Activated CD4-positive, alpha-beta T cell treated with anti-CD3 and anti-CD28 coated beads, Interleukin-2, amount 10 ng/mL, durations not matched to agents 24 days and 14 days (primary cell): ENCODE data around the gene LDLRAD3. TPM values are rescaled to one million over a fixed set of nuclear protein-coding genes. Genes with fewer than 3 reads are reported as not detected.
A peak's percentile ranks its signal among the peaks of the same experiment; 100 is the strongest.

Source experiments
- DNase-seq: peaks from one replicate; pipeline ENCODE4 v3.0.0; 2022
- H3K27ac Mint-ChIP-seq: one replicate; pipeline ENCODE4 v1.8.0; 2022; ENCODE audit warnings: mild to moderate bottlenecking, mixed read lengths
- H3K27me3 Mint-ChIP-seq: one replicate; pipeline ENCODE4 v1.8.0; 2022; ENCODE audit warnings: mixed read lengths
- H3K36me3 Mint-ChIP-seq: one replicate; pipeline ENCODE4 v1.8.0; 2022; ENCODE audit warnings: low read depth, mild to moderate bottlenecking, mixed read lengths
- H3K4me1 Mint-ChIP-seq: one replicate; pipeline ENCODE4 v1.8.0; 2021; ENCODE audit warnings: mixed read lengths
- H3K4me3 Mint-ChIP-seq: one replicate; pipeline ENCODE4 v1.8.0; 2022; ENCODE audit warnings: mild to moderate bottlenecking, moderate library complexity, mixed read lengths
- H3K9me3 Mint-ChIP-seq: one replicate; pipeline ENCODE4 v1.8.0; 2021; ENCODE audit warnings: mixed read lengths
- intact Hi-C: fragments of 100-400 bp; cut with micrococcal nuclease; formaldehyde crosslinking; loops from one replicate; pipeline ENCODE4 v1.15.1; 2023
- total RNA-seq: library from RNA; stranded (reverse); gene quantifications from 2 replicates; pipeline ENCODE4 v1.2.3, GENCODE V29; 2022

Gene LDLRAD3
- total RNA-seq, 1 donor from 2014 or later = 0.54 TPM

DNA sequence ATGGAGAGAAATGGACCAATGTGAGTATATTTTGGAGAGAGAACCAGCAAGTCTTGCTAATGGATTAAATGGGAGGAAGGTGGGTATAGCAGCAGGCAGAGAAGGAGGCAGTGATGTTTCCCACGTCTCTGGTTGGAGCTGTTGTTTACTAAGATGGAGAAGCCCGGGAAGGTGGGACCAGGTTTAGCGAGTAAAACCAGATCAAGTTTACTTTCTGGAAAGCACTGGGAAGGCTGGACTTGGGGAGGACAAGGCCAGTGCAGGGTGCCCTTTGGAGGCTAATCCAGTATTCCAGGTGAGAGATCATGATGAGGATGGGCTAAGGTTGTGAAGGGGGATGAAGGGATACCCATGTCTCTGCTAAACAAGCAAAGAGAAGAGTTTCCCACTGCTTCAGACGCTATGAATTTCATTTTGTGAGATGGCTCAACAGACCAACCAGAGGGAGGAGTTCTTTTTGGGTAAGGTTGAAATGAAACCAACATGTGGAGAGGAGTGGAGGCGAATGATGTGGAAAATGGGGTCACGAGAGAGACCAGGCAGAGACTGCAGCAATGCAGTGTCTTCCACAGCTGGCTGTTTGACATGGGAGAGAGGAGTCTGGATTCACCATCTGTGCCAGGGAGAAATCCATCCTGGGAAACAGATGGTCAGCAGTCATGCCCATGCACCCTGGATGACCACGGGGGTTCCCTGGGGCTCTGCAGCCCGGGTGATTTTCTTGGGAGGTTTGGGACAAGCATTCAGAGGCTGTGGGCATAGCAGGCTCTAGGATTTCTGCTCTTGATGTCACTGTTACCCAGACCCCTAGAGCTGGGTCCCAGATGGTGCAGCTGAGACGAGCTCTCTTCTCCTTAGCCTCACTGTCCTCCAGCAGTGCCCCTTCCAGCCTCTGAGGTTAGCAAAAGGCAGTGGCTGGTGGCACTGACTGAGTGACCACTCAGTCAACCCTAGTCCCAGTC lies 320.4 kb downstream of the LDLRAD3 start:
- no peaks in the 10 kb centered on the region for H3K36me3 Mint-ChIP-seq
- no peaks in the 10 kb centered on the region for H3K9me3 Mint-ChIP-seq
- intact Hi-C loops = no loop called here
- H3K27me3 Mint-ChIP-seq = peaks cover 4% of the 10 kb centered on the region
- no peak for DNase-seq
- H3K27ac Mint-ChIP-seq = no peak overlapping the region
- H3K4me3 Mint-ChIP-seq = no peak overlapping the region
- peaks cover 3% of the 10 kb centered on the region for H3K4me1 Mint-ChIP-seq

- Mint-ChIP-seq H3K4me1 (peaks cover 3% of the 10 kb centered on the region), H3K4me3 (no peak overlapping the region), H3K9me3 (no peaks in the 10 kb centered on the region), H3K27me3 (peaks cover 4% of the 10 kb centered on the region), H3K27ac (no peak overlapping the region), H3K36me3 (no peaks in the 10 kb centered on the region)
- DNase-seq = no peak
- intact Hi-C loops = loop anchor here (5.0 kb wide), 1 partner anchor 223 kb away; no protein-coding TSS in a partner anchor
These were observed 321.1 kb downstream of the LDLRAD3 start for GRCh38 chr11:36264973-36265344.

DNA sequence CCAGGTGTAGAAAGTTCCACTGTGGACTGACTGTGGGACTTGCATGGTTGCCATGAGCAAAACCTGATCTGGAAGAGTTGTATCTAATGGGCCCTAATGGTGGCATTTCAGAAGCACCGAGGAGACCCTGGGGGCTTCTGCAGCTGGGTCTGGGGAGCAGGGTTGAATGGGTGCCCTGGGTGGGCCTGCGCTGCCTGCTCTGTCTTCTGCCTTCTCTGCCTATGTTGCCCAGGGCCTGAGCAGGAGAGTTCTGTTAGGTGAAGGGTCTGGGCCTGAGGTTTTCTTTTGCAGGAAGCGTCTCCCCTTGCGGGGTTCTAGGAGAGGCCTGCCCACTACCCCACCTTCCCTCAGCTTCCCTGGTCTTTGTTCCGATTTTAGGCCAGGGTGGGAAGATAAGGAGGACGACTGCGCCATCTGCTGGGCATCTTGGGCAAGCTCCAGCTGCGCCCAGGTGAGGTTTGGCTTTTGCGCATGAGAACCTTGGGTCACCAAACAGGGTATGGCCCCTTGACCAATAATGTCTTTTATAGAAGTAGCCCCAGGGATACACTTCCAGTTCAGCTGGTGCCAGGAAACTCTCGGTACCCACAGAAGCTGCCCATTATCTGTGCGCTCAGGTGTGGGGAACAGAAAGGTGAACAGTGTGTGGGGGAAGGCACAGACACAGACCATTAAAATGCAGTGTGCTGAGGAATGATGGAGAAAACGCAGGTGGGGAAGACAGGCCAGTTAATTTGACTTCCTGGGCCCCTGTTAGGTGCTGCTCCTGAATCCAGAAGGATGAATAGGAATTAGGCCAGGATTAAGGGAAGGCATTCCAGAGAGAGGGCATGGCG lies 322.1 kb downstream of the LDLRAD3 start:
- H3K9me3 Mint-ChIP-seq = no peaks in the 10 kb centered on the region
- no peaks in the 10 kb centered on the region for H3K36me3 Mint-ChIP-seq
- H3K27me3 Mint-ChIP-seq = peaks cover 4% of the 10 kb centered on the region
- peaks cover 3% of the 10 kb centered on the region for H3K4me1 Mint-ChIP-seq
- H3K4me3 Mint-ChIP-seq = no peak overlapping the region
- peak; percentile 84 for DNase-seq
- intact Hi-C loops = loop anchor here (1.0 to 5.0 kb wide), 3 partner anchors 224 to 650 kb away; no protein-coding TSS in a partner anchor
- H3K27ac Mint-ChIP-seq = no peak overlapping the region

- no peak for DNase-seq
- no peaks in the 10 kb centered on the region for H3K27me3 Mint-ChIP-seq
- intact Hi-C loops = loop anchor here (1.0 to 5.0 kb wide), 3 partner anchors 224 to 650 kb away; no protein-coding TSS in a partner anchor
- no peak overlapping the region for H3K4me3 Mint-ChIP-seq
- H3K9me3 Mint-ChIP-seq = no peaks in the 10 kb centered on the region
- H3K36me3 Mint-ChIP-seq = no peaks in the 10 kb centered on the region
- peaks cover 3% of the 10 kb centered on the region for H3K4me1 Mint-ChIP-seq
- H3K27ac Mint-ChIP-seq = no peak overlapping the region
These were observed 322.9 kb downstream of the LDLRAD3 start for GRCh38 chr11:36266767-36267166.

DNA sequence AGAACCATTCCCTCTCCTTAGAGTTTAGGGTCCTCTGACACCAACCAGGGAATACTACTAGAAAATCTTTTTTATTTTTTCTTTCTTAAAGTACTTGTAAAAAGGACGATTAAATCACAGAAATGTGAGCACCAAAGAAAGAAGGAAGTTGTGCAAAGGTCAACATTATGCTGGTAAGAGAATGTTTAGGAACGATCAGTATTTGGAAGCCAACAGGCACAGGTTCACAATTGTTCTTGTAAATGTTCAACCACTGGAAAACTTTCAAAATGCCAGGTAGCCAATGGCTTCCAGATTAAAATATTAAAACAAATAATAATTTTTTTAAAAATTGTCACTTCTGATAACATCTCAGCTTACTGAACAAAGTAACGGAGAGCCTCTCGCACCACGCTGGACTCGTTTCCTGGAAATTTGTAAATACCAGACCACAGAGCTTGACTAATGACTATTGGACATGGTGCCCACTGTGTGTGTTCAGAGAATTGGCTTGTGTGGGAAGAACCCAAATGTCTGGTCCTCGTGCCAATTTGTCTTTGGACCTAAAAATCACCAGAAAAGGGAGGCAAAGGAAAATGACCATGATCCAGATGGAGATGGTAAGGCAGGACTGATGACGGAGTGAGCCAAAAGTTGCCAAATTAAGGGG lies 324.6 kb downstream of the LDLRAD3 start:
- intact Hi-C loops = loop anchor here (5.0 kb wide), 1 partner anchor 226 kb away; no protein-coding TSS in a partner anchor
- DNase-seq = no peak
- Mint-ChIP-seq H3K4me1 (peaks cover 3% of the 10 kb centered on the region), H3K9me3 (no peaks in the 10 kb centered on the region), H3K27me3 (no peaks in the 10 kb centered on the region), H3K36me3 (peaks cover 6% of the 10 kb centered on the region), H3K27ac (no peak overlapping the region), H3K4me3 (no peak overlapping the region)

DNA sequence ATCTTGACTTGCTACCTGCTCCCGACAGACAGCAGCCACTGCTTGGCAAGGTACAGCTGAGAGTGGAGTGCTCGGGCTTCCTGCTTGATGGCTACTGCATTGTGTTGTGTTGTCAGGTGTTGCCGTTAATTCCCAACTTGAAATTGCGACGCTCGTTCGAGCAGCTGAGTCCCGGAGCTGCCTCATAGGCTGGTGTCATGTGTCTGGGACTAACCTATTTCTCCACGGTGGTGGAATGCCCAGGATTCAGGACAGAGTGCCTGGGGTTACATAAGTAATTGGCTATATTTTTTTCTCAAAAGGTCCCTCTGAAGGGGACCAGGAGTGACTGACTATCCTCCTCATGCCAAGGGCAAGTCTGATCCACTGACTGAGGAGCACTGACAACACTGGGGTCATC lies 326.8 kb downstream of the LDLRAD3 start:
- peaks cover 9% of the 10 kb centered on the region for H3K36me3 Mint-ChIP-seq
- intact Hi-C loops = no loop called here
- peaks cover 3% of the 10 kb centered on the region for H3K4me1 Mint-ChIP-seq

GRCh38 chr11:36271794-36272407 lies 328.0 kb downstream of the LDLRAD3 start:
- no peak overlapping the region for H3K27ac Mint-ChIP-seq
- peaks cover 9% of the 10 kb centered on the region for H3K36me3 Mint-ChIP-seq
- H3K4me1 Mint-ChIP-seq = peaks cover 3% of the 10 kb centered on the region
- H3K27me3 Mint-ChIP-seq = no peaks in the 10 kb centered on the region
- no peaks in the 10 kb centered on the region for H3K9me3 Mint-ChIP-seq
- DNase-seq = no peak
- intact Hi-C loops = no loop called here
- no peak overlapping the region for H3K4me3 Mint-ChIP-seq

More for the DNA sequence above, 326.8 kb downstream of the LDLRAD3 start:
- Mint-ChIP-seq H3K27ac (no peak overlapping the region), H3K9me3 (no peaks in the 10 kb centered on the region), H3K27me3 (no peaks in the 10 kb centered on the region), H3K4me3 (no peak overlapping the region)
- no peak for DNase-seq

GRCh38 chr11:36273110-36273509 lies 329.2 kb downstream of the LDLRAD3 start:
- intact Hi-C loops = no loop called here
- Mint-ChIP-seq H3K4me3 (no peak overlapping the region), H3K36me3 (peaks cover 9% of the 10 kb centered on the region), H3K4me1 (no peaks in the 10 kb centered on the region), H3K27ac (no peak overlapping the region), H3K9me3 (no peaks in the 10 kb centered on the region), H3K27me3 (no peaks in the 10 kb centered on the region)
- no peak for DNase-seq

DNA sequence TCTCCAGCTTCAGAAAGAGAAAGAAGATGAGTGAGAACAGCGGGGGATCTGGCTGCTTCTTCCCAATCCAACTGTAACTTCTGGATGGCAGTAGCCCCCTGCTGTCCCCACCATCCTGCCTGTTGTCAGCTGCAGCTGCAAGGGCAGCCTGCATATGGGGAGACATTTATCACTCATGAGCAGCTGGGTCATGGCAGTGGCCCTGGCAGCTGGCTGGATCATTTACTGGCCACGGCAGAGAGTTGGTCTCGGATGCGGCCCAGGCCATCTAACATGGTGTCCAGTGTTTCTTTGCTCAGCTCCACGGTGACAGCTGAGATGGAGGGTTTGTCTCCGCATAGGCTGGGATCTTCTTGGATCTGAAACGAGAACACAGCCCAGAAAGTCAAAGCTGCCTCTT lies 330.6 kb downstream of the LDLRAD3 start:
- intact Hi-C loops = no loop called here
- H3K36me3 Mint-ChIP-seq = peaks cover 9% of the 10 kb centered on the region
- no peaks in the 10 kb centered on the region for H3K27me3 Mint-ChIP-seq
- H3K9me3 Mint-ChIP-seq = no peaks in the 10 kb centered on the region
- no peak overlapping the region for H3K27ac Mint-ChIP-seq
- no peak for DNase-seq
- no peaks in the 10 kb centered on the region for H3K4me1 Mint-ChIP-seq
- no peak overlapping the region for H3K4me3 Mint-ChIP-seq

DNA sequence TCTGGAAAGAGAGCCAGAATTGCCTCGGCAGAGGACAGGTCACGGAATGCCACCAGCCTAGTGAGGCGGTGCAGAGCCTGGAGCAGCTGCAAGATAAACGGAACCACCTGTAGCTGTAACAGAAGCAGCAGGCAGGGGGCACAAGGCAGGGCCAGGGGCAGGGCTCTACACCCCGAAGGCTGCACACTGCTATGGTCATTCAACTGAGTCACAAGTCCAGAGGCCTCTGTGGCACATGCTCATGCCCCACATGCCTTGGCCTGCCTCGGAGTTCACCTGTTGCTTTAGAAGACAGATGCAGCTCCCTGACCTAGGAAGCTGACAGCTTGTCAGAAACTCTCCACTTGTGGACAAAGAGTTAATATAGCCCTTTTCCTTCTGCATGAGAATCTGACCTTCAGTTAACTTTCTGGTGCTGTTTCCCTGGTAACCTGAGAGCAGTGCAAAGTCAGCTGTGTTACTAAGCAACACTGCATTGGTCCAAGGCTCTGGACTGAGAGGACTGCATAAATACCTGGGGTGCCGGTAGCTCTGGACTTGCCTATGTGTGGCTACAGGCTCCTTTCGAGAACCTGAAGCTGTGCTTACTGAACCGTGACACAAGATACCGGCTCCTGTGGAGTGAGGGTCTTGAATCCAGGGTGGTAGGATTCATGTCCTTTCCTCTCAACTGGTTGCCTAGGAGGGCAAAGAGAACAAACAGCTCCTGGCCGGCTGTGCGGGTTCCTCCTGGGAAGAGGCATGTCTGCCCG lies 334.8 kb downstream of the LDLRAD3 start:
- intact Hi-C loops = no loop called here
- no peak overlapping the region for H3K4me3 Mint-ChIP-seq
- no peaks in the 10 kb centered on the region for H3K27me3 Mint-ChIP-seq
- no peak for DNase-seq
- peaks cover 2% of the 10 kb centered on the region for H3K4me1 Mint-ChIP-seq
- H3K36me3 Mint-ChIP-seq = peaks cover 1% of the 10 kb centered on the region
- no peaks in the 10 kb centered on the region for H3K9me3 Mint-ChIP-seq
- H3K27ac Mint-ChIP-seq = no peak overlapping the region

DNA sequence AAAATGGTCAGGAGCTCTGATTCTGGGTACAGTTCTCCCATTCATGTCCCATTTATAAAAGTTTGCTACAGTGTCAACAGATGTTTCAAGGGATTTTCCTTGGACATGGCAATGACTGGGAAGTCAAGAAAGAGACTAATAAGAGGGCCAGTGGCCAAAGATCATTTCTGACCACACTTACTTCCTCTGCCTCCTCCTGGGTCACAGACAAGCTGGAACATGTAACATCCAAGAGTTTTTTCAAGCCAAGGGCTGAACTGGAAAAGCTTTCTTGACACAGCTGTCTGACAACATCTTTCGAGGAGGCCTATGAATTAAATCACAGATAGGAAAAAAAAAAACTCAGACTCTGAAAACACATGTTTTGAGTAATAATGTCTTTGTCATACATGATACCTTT lies 336.7 kb downstream of the LDLRAD3 start:
- Mint-ChIP-seq H3K4me3 (no peak overlapping the region), H3K27ac (no peak overlapping the region), H3K4me1 (peaks cover 2% of the 10 kb centered on the region), H3K36me3 (no peaks in the 10 kb centered on the region), H3K9me3 (no peaks in the 10 kb centered on the region), H3K27me3 (no peaks in the 10 kb centered on the region)
- DNase-seq = no peak
- intact Hi-C loops = no loop called here
